ENCODE data around the gene NEXN.
"Not testable (repeated sequence)": the region's sequence is repeated elsewhere in the genome, so short reads cannot be mapped to it uniquely, and the experiment has no call there.

NEXN gene

GRCh38 chr1:77906019-77906545 is 17.7 kb downstream of the NEXN start:
- no peak for DNase-seq

GRCh38 chr1:77906624-77907023 is 18.2 kb downstream of the NEXN start:
- no peak for DNase-seq

GRCh38 chr1:77910116-77910515 is 21.7 kb downstream of the NEXN start:
- DNase-seq, result no peak

GRCh38 chr1:77918918-77919317 is 30.5 kb downstream of the NEXN start:
- not testable (repeated sequence) for DNase-seq

GRCh38 chr1:77925518-77925917 is 37.1 kb downstream of the NEXN start:
- DNase-seq, result no peak

- no peak for DNase-seq
These were observed 37.5 kb downstream of the NEXN start for GRCh38 chr1:77925956-77926355.

- no peak for DNase-seq
These were observed 38.3 kb downstream of the NEXN start for GRCh38 chr1:77926561-77927357.

GRCh38 chr1:77927414-77927813 is 39.0 kb downstream of the NEXN start:
- no peak for DNase-seq

GRCh38 chr1:77929806-77930205 is 41.4 kb downstream of the NEXN start:
- no peak for DNase-seq

GRCh38 chr1:77938651-77939050 is 50.2 kb downstream of the NEXN start:
- no peak for DNase-seq

- DNase-seq, result no peak
These were observed 52.6 kb downstream of the NEXN start for GRCh38 chr1:77940921-77941570.

- DNase-seq, result no peak
These were observed 54.1 kb downstream of the NEXN start for GRCh38 chr1:77942400-77943140.

GRCh38 chr1:77945345-77945744 is 56.9 kb downstream of the NEXN start:
- DNase-seq, result no peak

GRCh38 chr1:77948841-77949424 is 60.5 kb downstream of the NEXN start:
- no peak for DNase-seq

- no peak for DNase-seq
These were observed 62.4 kb downstream of the NEXN start for GRCh38 chr1:77950873-77951272.

GRCh38 chr1:77951328-77951727 is 62.9 kb downstream of the NEXN start:
- DNase-seq, result no peak

- DNase-seq, result no peak
These were observed 65.5 kb downstream of the NEXN start for GRCh38 chr1:77953907-77954306.

- DNase-seq, result no peak
These were observed 66.1 kb downstream of the NEXN start for GRCh38 chr1:77954521-77954920.

- no peak for DNase-seq
These were observed 67.3 kb downstream of the NEXN start for GRCh38 chr1:77955709-77956108.

- DNase-seq, result no peak
These were observed 68.0 kb downstream of the NEXN start for GRCh38 chr1:77956464-77956863.

- no peak for DNase-seq
These were observed 70.0 kb downstream of the NEXN start for GRCh38 chr1:77958391-77958790.

GRCh38 chr1:77958850-77959249 is 70.4 kb downstream of the NEXN start:
- no peak for DNase-seq

GRCh38 chr1:77961392-77961791 is 73.0 kb downstream of the NEXN start:
- no peak for DNase-seq
